GM19328 (cell line): ENCODE data around the gene ZNF423.
"Not testable (repeated sequence)": the region's sequence is repeated elsewhere in the genome, so short reads cannot be mapped to it uniquely, and the experiment has no call there.

Source experiments
- ATAC-seq: cut with Tn5 transposase; IDR thresholded peaks from one replicate; pipeline ENCODE4 v1.9.1; 2021; ENCODE audit warnings: mild to moderate bottlenecking, moderate library complexity; ENCODE audit not compliant: unreplicated experiment

Gene ZNF423

DNA sequence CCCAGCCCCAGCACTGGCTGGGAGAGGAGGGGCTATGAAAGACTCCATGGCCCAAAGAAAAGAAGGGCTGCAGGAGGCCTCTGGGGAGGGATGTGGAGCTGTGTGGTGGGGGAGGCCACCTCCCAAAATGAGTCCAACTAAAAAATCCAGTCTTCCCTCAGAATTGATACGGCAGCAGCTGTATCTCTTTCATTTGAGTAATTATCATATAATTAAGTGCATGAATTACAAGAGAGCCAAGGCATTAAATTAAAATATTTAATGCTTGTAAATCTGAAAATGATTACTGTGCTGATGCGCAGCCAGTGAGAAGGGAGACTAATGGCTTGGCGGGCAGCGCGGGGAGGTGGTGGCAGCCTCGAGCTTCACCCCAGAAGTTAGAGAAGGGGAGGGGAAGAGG is 289.5 kb downstream of the ZNF423 start:
- no peak for ATAC-seq

DNA sequence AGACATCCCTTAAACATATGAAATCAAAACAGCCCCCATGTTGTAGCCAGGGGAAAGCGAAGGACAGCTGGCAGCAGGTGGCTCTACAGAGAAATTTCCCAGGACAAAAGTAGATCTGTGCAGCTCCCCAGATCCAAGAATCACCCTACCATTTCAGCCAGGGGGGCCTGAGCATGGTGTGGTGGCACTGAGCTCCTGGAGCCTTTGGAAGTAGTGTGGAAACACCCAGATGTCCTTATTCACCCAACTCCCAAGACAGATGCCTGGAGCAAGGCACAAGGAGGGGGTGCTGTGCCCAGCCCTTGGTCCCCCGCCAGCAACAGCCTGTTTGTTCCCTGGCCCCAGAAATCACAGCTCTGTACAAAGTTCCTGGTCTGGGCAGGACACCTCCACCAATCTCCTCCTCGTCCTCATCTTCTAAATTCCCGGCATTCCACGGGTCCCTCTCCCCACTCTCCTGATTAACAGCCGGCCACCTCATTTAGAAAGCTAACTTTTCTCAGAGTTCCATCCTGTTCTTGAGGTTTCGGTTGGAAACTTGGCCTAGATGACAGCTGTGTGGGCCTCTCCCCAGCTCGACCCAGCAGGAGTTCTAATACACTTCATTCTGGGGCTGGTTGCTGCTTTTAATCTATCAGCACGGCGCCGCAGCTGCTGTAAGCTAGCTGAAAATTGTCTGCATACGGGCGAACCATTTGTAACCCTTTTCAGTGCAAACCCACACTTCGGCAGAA is 291.2 kb downstream of the ZNF423 start:
- ATAC-seq, result no peak

DNA sequence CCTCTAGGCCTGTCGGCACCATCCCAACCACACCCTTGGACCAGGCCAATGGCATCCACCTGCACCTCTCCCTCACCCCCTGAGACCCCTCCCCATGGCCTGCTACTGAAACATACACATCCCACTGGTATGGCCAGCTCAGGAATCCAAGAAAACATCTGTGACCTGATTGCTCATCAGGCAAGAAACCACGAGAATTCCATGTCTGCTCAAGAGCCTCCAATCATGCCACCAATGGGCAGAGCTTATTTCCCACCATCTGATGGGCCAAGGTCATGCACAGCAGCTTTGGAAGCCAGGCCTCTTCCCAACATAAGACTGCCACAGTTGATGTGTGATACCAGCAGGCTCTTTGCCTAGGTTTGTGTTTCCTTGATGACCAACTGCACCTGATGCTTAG is 292.2 kb downstream of the ZNF423 start:
- no peak for ATAC-seq

DNA sequence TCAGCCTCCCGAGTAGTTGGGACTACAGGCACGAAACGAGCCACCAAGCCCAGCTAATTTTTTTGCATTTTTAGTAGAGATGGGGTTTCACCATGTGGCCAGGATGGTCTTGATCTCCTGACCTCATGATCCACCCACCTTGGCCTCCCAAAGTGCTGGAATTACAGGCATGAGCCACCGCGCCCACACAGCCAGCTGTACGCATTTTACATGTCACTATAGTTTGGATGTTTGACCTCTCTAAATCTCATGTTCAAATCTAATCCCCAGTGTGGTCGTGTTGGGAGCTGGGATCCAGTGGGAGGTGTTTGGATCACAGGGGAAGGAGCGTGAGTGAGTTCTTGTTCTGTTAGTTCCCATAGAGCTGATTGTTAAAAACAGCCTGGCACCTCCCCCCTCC is 293.0 kb downstream of the ZNF423 start:
- not testable (repeated sequence) for ATAC-seq

DNA sequence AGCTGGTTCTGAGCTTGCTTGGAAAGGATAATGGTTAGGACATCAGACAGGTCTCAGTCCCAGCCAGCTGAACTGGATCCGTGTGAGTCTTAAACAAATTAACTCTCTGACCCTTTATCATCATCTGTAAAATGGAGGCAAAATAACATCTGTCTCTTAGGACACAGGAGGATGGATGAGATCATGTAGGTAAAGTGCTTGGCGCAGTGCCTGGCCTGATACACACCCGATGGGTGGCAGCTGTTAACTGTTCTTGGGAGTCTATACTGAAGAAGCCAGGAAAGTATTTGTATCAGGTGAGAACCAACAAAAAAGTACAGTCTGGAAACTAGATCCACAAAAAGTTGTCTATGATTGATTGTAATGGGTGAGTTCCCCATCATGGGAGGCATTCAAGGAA is 293.7 kb downstream of the ZNF423 start:
- no peak for ATAC-seq

DNA sequence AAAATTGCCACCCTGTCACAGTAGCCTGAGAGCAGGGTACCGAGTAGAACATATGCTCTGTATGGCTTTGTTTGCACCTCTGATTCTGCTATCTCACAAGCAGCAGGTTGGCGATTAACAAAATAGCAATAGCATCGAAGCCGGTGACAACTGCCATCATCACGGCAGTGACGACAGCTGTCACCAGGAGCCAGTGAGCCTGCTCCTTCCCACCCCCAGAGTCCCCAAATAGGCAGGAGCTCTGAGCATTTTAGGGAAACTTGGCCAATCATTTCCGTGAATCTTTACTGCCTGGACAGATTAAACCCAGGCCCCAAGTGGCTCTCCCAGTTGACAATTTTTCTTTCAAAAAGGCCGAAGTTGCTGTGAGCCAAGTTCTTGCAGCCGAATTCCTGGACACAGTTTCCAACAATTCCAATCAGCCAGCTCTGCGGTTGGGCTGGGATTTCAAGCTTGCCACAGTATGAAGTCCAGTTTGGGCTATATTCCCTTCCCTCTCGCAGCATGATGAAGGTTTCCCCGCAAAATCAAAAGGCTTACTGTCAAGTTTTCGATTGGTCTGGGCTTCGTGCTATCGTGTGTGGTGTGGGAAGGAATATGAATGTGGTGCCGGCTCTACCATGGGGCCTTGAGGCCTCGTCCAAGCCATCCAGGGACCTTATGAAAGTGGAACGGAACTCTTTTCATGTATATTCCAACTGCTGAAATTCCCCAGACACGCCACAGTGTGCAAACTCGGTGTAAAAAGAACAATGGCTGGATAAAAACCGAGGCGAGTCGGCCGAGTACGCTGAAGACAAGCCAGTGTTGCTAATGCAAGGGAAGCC is 295.7 kb downstream of the ZNF423 start:
- no peak for ATAC-seq

DNA sequence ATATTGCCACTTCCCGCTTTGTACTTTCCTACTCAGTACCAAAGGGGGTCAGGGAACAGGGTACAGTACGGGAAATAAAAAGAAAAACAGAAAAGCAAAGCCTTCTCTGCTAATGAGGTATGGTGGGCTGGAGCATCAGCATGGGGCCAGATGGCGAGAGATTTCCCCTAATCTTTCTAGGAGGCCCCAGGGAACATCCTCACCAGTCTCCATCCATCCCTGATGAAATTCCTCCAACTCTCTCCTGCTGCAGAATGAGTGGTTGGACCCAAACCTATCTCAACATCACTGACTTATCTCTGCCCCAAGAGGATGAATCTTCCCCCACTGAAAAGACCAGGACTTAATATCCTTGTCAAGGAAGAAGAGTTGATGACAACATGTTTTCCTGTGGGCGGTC is 296.7 kb downstream of the ZNF423 start:
- no peak for ATAC-seq

DNA sequence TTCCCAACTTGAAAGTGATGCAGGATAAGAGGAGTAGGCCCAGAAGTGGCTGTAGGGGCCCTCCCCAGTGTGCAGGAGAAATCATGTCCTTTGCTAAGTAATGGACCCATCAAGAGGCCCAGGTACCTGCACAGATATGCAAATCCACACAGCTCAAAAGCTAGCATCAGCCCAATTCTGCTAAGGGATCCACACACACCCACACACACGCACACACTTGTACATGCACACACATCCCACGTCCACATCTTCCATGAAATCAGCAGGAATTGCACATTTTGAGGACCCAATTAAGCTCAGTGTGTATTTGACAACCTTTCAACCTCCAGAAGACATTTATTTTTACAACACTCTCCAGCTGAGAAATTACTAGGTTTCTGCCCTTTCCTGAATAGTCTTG is 297.5 kb downstream of the ZNF423 start:
- no peak for ATAC-seq

DNA sequence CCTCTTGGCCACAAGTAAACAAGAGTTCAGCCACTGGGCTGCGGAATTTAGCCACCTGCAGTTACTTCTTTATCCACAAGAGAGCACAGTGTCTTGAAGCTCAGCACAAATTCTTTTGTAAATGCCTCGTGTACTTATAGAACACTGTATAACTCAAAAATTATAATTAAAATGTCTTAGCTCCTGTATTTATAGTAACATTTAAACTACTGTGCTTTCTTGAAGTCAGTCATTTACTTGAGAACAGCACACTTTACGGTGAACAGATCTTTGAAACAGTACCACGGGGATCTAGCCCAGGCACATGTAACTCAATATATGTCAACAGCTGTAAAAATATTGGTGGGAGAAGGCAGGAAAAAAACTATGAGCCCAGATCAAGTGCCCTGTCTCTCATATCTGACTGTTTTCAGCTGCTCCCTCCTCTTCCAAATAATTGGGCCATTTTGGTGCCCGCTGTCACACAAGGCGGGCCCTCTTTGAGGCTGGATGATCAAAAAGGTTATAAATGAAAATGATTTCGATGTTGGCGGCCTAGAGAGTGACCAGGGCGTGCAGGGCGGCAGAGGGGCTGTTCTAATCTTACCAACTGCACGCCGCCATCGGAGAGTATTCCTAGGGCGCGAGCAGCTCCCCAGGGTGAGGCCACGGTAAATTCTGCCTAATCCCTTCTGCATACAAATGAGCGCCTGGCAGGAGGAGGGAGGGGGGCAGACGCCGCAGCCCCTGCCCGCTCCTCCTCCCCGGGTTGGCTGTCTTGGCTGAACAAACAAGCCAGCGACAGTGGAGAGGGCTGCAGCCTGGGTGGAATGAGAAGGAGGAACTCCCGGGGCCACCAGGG is 299.1 kb downstream of the ZNF423 start:
- no peak for ATAC-seq

DNA sequence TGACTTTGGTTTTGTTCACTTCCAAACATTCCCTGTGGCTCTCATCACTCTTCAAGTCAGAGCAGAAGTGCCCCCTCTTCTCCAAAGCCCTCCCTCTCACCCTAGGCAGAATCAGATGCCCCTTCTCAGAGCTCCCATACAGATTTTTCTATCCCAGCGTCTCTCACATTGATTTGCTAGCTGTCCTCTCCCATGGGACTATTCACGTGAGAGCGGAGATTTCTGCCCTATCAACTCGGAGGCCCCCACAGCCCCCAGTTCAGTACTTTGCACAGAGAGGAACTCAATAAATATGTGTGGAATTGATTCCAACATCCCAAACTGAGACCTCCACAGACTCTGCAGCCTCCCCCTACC is 299.7 kb downstream of the ZNF423 start:
- ATAC-seq, result no peak

DNA sequence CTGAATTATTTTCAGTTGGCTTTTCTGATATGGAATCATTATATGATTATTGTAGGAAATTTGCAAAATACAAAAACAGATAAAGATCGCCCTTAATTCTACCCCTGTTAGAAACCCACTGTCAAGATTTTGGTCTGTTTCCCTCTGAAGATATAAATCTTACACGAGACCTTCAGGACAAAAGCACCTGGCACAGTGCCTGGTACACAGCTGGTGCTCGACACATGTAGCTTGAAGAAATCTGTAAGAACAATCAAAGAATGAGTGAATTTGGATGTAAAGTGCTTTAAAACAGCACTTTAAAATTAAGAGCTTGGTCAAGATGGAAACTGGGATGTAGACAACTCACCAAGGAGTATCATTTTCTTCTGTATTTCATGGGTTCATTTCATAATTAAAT is 301.2 kb downstream of the ZNF423 start:
- no peak for ATAC-seq

DNA sequence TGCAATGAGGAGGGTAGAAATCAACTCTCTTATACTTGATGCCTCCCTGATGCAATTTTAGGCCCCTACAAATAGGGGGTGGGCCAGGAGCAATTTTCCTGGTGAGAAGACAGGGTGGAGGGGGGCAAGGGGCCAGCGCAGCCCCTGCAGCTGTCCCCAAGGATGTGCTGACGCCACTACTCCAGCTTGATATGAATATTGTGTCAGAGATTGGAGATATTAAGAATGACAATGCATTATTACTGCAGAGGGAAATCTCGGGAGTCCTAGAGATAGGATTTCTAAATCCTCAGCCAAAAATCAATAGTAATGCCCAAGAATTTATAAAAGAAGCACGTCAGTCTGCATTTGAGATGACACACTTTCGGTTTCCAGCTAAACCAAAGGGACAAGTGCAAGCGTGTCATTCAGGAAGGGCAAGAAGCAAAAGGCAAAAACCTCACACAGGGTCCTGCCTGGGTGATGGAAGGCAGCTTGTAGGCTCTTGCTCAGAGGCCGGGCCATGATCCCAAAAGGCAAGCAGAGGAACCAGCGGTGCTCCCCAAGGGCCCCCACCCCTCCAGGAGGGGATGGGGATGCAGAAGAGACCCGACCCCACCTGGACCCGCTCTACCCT is 303.5 kb downstream of the ZNF423 start:
- ATAC-seq, result no peak

DNA sequence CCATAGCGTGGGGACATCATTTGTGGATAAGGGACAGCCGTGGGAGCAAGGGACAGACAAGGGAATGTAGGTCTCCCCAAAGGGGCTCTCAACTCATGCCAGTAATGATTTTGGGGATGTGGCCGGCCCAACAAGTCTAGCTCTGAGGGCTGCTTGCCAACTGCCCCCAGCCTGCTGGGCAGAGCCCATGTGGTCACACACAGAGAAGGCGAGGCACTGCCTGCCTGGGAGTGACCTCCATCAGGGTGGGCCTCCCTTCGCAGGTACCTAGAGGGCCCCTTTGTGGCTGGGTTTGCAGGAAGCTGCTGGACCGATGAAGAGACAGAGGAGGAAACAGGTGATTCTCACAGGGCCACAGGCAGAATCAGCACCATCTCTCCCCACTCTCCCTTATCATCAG is 305.2 kb downstream of the ZNF423 start:
- no peak for ATAC-seq

DNA sequence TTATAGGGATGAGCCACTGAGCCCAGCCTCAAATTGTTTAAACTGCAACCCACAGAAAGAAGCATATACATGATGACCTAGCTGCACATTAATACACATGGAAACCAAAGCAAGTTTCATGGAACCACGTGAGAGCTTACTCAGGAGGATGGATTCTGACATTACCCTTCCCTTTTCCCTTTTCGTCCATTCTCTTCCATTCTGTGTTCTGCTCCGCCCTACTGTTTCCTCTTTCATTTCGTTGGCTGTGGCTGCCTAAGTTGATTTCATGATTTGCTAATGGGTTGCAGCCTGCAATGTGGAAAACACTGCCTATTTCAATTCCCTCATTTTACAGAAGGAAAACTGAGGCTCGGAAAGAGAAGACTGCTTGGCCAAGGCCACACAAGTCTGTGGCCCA is 305.8 kb downstream of the ZNF423 start:
- no peak for ATAC-seq

DNA sequence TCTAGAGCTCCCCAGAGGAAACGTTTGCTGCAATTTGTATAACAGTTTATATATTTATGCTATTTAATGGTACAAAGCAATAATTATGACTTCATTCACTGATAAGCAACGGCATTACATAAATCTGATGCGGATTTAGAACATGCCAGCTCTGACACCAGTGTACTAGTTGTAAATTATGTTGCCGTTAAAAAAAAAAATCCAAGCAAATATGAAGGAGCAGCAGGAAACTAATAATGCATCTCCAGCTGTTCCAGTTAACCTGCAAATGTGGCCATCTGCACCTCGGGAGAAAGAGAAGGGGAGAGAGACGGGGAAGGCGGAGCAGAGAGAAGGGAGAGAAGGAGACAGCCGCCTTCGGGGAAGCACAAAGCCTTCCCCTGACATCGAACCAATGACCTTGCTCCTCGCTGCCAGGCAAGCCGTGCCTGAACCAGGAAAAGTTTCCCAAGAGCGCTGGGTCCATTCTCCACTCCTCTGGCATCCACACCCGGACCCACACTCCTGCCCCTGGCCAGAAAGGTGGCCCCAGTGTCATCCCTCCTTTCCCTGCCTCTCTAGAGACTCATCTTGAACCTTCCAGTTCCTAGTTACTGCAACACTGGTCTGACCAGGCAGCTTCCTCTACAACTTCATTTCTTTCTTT is 307.5 kb downstream of the ZNF423 start:
- no peak for ATAC-seq

DNA sequence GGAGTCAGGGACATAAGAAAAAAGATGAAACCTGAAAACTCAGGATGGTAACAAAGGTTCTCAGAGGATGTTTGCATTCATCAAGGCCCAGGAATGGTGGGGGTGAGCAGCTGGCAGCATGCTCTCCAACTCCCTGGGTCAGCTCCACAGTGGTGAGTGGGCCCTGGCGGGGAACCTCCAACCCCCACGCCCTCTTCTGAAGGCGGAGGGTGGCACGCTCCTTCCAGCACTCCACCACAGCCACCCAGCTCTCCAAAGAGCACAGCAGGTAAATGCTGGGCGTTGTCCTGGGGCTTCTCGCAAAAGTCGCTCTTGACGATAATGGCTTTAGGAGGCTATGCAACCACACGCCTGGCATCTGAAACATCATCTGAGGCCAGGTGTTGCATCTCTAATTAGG is 308.5 kb downstream of the ZNF423 start:
- ATAC-seq, result no peak

DNA sequence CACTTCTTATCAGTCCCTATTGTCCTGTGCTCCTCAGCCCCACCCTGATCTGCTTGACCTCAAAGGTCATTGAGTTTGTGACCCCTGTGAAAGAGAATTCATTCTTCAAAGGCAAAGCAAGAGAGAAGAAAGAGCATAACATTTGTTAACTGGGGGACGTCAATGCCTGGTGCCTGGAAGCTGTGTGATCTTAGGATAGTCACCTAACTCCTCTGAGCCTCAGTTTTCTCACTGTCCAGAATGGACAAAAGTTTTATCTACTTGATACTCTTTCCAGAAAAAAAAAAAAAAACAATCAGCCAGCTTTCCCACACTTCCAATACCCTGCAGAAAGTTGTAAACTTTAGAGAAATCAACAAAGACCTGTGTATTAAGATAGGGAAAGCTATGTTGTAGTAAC is 309.2 kb downstream of the ZNF423 start:
- ATAC-seq, result no peak

DNA sequence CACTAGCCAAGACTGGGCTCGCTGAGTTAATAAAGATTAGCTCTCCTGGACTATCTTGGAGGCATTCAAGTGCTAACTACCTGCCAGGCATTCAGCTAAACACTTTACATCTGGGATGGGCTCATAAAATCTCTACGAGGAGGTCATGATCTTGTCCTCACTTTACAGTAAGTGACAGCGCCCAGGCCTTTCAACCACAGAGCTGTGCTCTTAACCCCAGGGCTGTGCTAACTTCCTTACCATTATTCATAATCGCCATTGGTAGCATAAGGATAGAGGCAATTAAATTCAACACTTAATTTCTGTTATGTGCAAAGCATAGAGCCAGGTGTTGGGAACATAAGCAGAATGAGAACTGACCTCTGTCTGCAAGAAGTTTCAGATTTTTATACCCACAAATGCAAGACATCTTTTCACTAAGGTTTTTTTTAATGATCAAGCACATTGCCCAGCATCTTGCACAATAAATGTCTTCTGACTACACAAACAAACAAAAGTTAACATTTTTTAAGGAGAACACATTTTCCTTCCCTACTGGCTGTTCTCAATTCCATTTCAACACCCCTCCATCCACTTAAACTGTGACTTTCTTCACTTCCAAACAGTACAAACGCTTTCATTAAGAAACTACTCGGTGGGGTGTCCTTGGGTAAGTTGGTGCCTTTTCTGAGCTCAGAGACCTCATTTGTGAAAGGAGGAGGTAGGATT is 310.0 kb downstream of the ZNF423 start:
- ATAC-seq, result no peak

DNA sequence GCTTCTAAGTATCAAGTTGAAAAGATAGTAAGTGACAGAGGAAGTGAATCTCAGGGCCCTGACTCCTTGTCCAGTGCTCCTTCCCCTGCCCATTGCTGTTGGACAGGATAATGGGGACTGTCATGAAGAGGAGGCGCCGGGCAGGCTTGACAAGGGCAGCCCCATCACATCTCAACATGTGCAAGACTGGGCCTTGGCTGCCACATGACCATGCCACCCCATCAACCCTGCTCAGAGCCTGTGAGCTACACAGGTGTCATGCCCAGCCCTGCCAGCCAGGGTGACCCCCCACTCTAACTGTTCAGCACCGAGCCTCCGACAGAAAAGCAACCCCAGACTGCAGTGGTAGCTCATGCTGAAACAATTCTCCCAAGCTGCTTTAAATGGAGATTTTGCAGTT is 310.7 kb downstream of the ZNF423 start:
- no peak for ATAC-seq

DNA sequence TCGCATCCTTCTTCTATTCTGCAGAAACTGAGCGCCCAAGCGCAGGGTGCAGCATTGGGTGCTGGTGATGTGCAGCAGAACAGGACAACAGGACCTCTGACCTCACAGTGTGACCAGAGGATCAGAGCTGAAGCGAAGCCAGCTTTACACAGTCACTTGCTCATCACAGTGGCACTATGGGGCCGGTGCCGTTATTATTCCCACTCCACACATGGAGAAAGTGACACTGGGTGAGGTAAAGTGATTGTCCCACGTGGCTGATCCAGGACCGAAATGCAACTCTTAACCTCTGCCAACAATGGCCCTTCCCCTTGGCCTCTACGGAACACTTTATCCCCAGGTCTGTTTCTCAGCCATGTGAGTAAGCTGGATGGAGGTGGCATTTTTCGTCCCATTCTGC is 311.1 kb downstream of the ZNF423 start:
- ATAC-seq, result no peak
